ENCODE data around the gene ZNF184. TPM values are rescaled to one million over a fixed set of nuclear protein-coding genes. Genes with fewer than 3 reads are reported as not detected.

Gene ZNF184
- total RNA-seq, 1 experiment from 2014 or later: 7.1 TPM

DNA sequence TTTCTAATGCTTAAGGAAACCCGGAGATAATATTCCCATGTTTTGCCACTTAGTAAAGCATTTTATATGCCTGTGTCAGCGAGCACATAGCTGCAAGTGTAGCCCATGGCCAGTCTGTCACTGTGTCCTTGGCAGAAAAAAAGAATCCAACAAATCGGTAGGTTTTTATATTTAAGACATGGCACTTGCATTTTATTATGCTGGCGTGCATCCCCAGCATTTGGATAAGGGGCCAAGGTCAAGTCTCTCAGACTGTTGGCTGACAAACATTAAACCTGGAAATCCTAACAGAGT lies 1.2 kb upstream of the ZNF184 start:
- DNase-seq (ENCODE audit: low spot score) (no peak), ATAC-seq (no peak)
- H3K27ac Mint-ChIP-seq: peak overlapping the region; percentile 6; the same call in 1 of the 2 replicates
- no peaks in the 10 kb centered on the region for H3K27me3 Mint-ChIP-seq (ENCODE audit: low read depth)
- no peaks in the 10 kb centered on the region for H3K9me3 Mint-ChIP-seq
- H3K4me3 Mint-ChIP-seq: peak overlapping the region; percentile 88
- peaks cover 31% of the 10 kb centered on the region for H3K4me1 Mint-ChIP-seq
- ChIA-PET POLR2A (interaction anchor here (0.7 kb wide), 1 partner anchor 243 kb away, joined by 3 read pairs; no protein-coding TSS in a partner anchor), CTCF (interaction anchor here (0.7 kb wide), 1 partner anchor 181 kb away, joined by 3 read pairs; no protein-coding TSS in a partner anchor)
- H3K36me3 Mint-ChIP-seq: 0 out of 2 replicates have a peak, but pooled peaks cover 4% of the 10 kb centered on the region
- TF ChIP-seq AFF4 (CRISPR knock-in tag; IDR thresholded peaks at IDR 0.05; ENCODE audit: borderline replicate concordance) (no peak), ZNF232 (CRISPR knock-in tag; IDR thresholded peaks at IDR 0.05) (no peak), HMGXB4 (CRISPR knock-in tag; IDR thresholded peaks at IDR 0.05) (no peak), ARID4B (CRISPR knock-in tag; IDR thresholded peaks at IDR 0.05; ENCODE audit: borderline replicate concordance) (no peak), AR (CRISPR knock-in tag; IDR thresholded peaks at IDR 0.05) (no peak), NFE2L1 (CRISPR knock-in tag; IDR thresholded peaks at IDR 0.05) (no peak), ATF3 (CRISPR knock-in tag; conservative IDR thresholded peaks at IDR 0.05) (no peak), GABPB1 (CRISPR knock-in tag; IDR thresholded peaks at IDR 0.05) (no peak), KAT7 (CRISPR knock-in tag; IDR thresholded peaks at IDR 0.05; ENCODE audit: borderline replicate concordance) (no peak), ZNF423 (CRISPR knock-in tag; IDR thresholded peaks at IDR 0.05) (no peak), ZNF416 (CRISPR knock-in tag; IDR thresholded peaks at IDR 0.05) (no peak), ZNF121 (CRISPR knock-in tag; IDR thresholded peaks at IDR 0.05) (no peak), RORB (CRISPR knock-in tag; IDR thresholded peaks at IDR 0.05) (no peak), NR3C1 (CRISPR knock-in tag; conservative IDR thresholded peaks at IDR 0.05; ENCODE audit: low read depth) (no peak)
- TF ChIP-seq, protein P1, sequence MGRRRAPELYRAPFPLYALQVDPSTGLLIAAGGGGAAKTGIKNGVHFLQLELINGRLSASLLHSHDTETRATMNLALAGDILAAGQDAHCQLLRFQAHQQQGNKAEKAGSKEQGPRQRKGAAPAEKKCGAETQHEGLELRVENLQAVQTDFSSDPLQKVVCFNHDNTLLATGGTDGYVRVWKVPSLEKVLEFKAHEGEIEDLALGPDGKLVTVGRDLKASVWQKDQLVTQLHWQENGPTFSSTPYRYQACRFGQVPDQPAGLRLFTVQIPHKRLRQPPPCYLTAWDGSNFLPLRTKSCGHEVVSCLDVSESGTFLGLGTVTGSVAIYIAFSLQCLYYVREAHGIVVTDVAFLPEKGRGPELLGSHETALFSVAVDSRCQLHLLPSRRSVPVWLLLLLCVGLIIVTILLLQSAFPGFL (CRISPR knock-in tag; IDR thresholded peaks at IDR 0.05; ENCODE audit: borderline replicate concordance): no peak
- TF ChIP-seq, protein P2, sequence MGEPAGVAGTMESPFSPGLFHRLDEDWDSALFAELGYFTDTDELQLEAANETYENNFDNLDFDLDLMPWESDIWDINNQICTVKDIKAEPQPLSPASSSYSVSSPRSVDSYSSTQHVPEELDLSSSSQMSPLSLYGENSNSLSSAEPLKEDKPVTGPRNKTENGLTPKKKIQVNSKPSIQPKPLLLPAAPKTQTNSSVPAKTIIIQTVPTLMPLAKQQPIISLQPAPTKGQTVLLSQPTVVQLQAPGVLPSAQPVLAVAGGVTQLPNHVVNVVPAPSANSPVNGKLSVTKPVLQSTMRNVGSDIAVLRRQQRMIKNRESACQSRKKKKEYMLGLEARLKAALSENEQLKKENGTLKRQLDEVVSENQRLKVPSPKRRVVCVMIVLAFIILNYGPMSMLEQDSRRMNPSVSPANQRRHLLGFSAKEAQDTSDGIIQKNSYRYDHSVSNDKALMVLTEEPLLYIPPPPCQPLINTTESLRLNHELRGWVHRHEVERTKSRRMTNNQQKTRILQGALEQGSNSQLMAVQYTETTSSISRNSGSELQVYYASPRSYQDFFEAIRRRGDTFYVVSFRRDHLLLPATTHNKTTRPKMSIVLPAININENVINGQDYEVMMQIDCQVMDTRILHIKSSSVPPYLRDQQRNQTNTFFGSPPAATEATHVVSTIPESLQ (CRISPR knock-in tag; IDR thresholded peaks at IDR 0.05): no peak
